HCT116 (cell line): ENCODE results near the gene CNN3. TPM values are rescaled to one million over a fixed set of nuclear protein-coding genes. Genes with fewer than 3 reads are reported as not detected.

ENCODE experiments used
- ATAC-seq: fragments of 200-7000 bp; cut with Tn5 transposase; 2 replicates; pipeline ENCODE4 v1.9.1; 2020; ENCODE audit warnings: mild to moderate bottlenecking, moderate library complexity
- BruUV-seq: library from RNA; stranded (reverse); fragments of 400-500 nt; replicated peaks from 2 replicates; lab custom pipeline; 2021; lab: Mats Ljungman, UMichigan
- CTCF ChIA-PET: fragments of 300-600 bp; sonication (Branson Sonifier 250); formaldehyde crosslinking; loops from one replicate; lab custom pipeline; 2021; ENCODE audit warnings: antibody characterized with exemption; lab: Charles Lee
- POLR2A ChIA-PET: fragments of 300-600, 350-600 bp; sonication (Branson Sonifier 250); formaldehyde crosslinking; loops from one replicate; lab custom pipeline; 2021; ENCODE audit warnings: antibody characterized with exemption; lab: Charles Lee
- RAD21 ChIA-PET, 2 experiments: fragments of 300-600 bp; sonication (Branson Sonifier 250); formaldehyde crosslinking; loops; one replicate each; lab custom pipeline; 2023; ENCODE audit warnings: low total read pairs in 2 of 2; ENCODE audit not compliant: uncharacterized antibody in 2 of 2, unreplicated experiment in 2 of 2, low non-redundant PET in 1 of 2; lab: Charles Lee
- DNase-seq: peaks from one replicate; pipeline ENCODE4 v3.0.0-alpha.2; 2010; ENCODE audit warnings: low read depth, low spot score
- H2AFZ ChIP-seq: fragments of 200-600 bp; shearing (Covaris generic), sonication (generic); 2 replicates; pipeline ENCODE4 v1.6.1; 2017; ENCODE audit warnings: low read depth, mixed run types, mixed read lengths, antibody characterized with exemption, low read length; ENCODE audit not compliant: poor library complexity, severe bottlenecking
- H3K27ac ChIP-seq: 2 replicates; pipeline ENCODE4 v1.5.1; 2012; ENCODE audit warnings: low read depth, low read length
- H3K27me3 ChIP-seq: fragments of 200-600 bp; sonication (generic); 2 replicates; pipeline ENCODE4 v1.6.1; 2016; ENCODE audit warnings: mixed run types, low read length, mixed read lengths; ENCODE audit not compliant: insufficient read depth
- H3K36me3 ChIP-seq, 2 experiments: fragments of 200-500 bp in 1 of 2; fragments of 200-600 bp in 1 of 2; sonication (Bioruptor generic) in 1 of 2; sonication (generic) in 1 of 2; 2 replicates each; pipeline versions ENCODE4 v1.5.1 to v1.6.1; 2014 to 2016; ENCODE audit warnings: low read length in 2 of 2, inconsistent platforms in 1 of 2, mixed read lengths in 1 of 2, mixed run types in 1 of 2; ENCODE audit not compliant: insufficient read depth in 2 of 2, control insufficient read depth in 1 of 2
- H3K4me1 ChIP-seq, 2 experiments: fragments of 200-600 bp in 1 of 2; sonication (generic) in 1 of 2; 2 replicates each; pipeline versions ENCODE4 v1.5.1 to v1.6.1; 2012 to 2017; ENCODE audit warnings: low read length in 2 of 2, inconsistent platforms in 1 of 2, mild to moderate bottlenecking in 1 of 2, mixed read lengths in 1 of 2, mixed run types in 1 of 2, moderate library complexity in 1 of 2; ENCODE audit not compliant: insufficient read depth in 2 of 2, control insufficient read depth in 1 of 2
- H3K4me2 ChIP-seq: fragments of 200-600 bp; sonication (generic); 2 replicates; pipeline ENCODE4 v1.6.1; 2017; ENCODE audit warnings: mixed run types, low read length, mixed read lengths
- H3K4me3 ChIP-seq, 2 experiments: fragments of 200-600 bp in 1 of 2; sonication (generic) in 1 of 2; replicated peaks in 1 of 2; 2 replicates each; pipeline ENCODE4 v1.5.1; 2011 to 2016; ENCODE audit warnings: low read length in 2 of 2, control low read depth in 1 of 2, low read depth in 1 of 2, mild to moderate bottlenecking in 1 of 2, mixed read lengths in 1 of 2, mixed run types in 1 of 2
- H3K79me2 ChIP-seq: fragments of 200-600 bp; sonication (generic); 2 replicates; pipeline ENCODE4 v1.6.1; 2017; ENCODE audit warnings: mild to moderate bottlenecking, mixed run types, low read length, moderate library complexity, mixed read lengths; ENCODE audit not compliant: insufficient read depth
- H3K9ac ChIP-seq: fragments of 200-600 bp; sonication (generic); 2 replicates; pipeline ENCODE4 v1.6.1; 2016; ENCODE audit warnings: low read length, mixed read lengths
- H3K9me2 ChIP-seq: fragments of 200-600 bp; sonication (generic), shearing (Covaris generic); 2 replicates; pipeline ENCODE4 v1.6.1; 2017; ENCODE audit warnings: mixed run types, mild to moderate bottlenecking, moderate library complexity; ENCODE audit not compliant: insufficient read depth
- H3K9me3 ChIP-seq, 2 experiments: fragments of 200-500 bp in 1 of 2; fragments of 200-600 bp in 1 of 2; sonication (Bioruptor generic) in 1 of 2; sonication (generic) in 1 of 2; 2 replicates each; pipeline ENCODE4 v1.6.1; 2014 to 2017; ENCODE audit warnings: low read length in 2 of 2, mixed read lengths in 2 of 2, inconsistent platforms in 1 of 2, low read depth in 1 of 2, mild to moderate bottlenecking in 1 of 2, mixed run types in 1 of 2, moderate library complexity in 1 of 2; ENCODE audit not compliant: control insufficient read depth in 1 of 2, insufficient read depth in 1 of 2
- H4K20me1 ChIP-seq: fragments of 200-600 bp; sonication (generic), shearing (Covaris generic); 2 replicates; pipeline ENCODE4 v1.6.1; 2017; ENCODE audit warnings: mixed run types, mild to moderate bottlenecking, moderate library complexity; ENCODE audit not compliant: insufficient read depth
- CBX3 ChIP-seq: IDR thresholded peaks from 2 replicates; pipeline ENCODE4 v1.6.1; 2012; ENCODE audit warnings: low read depth
- EGR1 ChIP-seq: IDR thresholded peaks from 2 replicates; pipeline ENCODE4 v1.6.1; 2012; ENCODE audit warnings: low read depth
- ELF1 ChIP-seq: IDR thresholded peaks from 2 replicates; pipeline ENCODE4 v1.6.1; 2012; ENCODE audit warnings: low read depth, borderline replicate concordance
- EZH2phosphoT487 ChIP-seq: fragments of 200-600 bp; IDR thresholded peaks from 2 replicates; pipeline ENCODE4 v1.6.1; 2018; ENCODE audit warnings: antibody characterized with exemption, borderline replicate concordance
- FOSL1 ChIP-seq: IDR thresholded peaks from 2 replicates; pipeline ENCODE4 v1.6.1; 2012; ENCODE audit warnings: low read depth
- JUND ChIP-seq: IDR thresholded peaks from 2 replicates; pipeline ENCODE4 v1.6.1; 2012
- POLR2A ChIP-seq: IDR thresholded peaks from 2 replicates; pipeline ENCODE4 v1.7.0; 2011; ENCODE audit warnings: borderline replicate concordance; ENCODE audit not compliant: insufficient read depth, insufficient read length; ENCODE audit errors: extremely low read depth
- RAD21 ChIP-seq: IDR thresholded peaks from 2 replicates; pipeline ENCODE4 v1.6.1; 2012; ENCODE audit warnings: low read depth, mild to moderate bottlenecking
- SP1 ChIP-seq: IDR thresholded peaks from 2 replicates; pipeline ENCODE4 v1.6.1; 2012; ENCODE audit warnings: low read depth
- SRF ChIP-seq: IDR thresholded peaks from 2 replicates; pipeline ENCODE4 v1.6.1; 2012; ENCODE audit warnings: low read depth
- TCF7L2 ChIP-seq: IDR thresholded peaks from 2 replicates; pipeline ENCODE4 v1.7.0; 2011; ENCODE audit warnings: borderline replicate concordance, inconsistent platforms; ENCODE audit not compliant: insufficient read depth, insufficient read length; ENCODE audit errors: extremely low read depth
- ZFX ChIP-seq: fragments of 450-650 bp; IDR thresholded peaks from 2 replicates; pipeline ENCODE4 v1.6.1; 2017
- ZNF274 ChIP-seq: fragments of 200-500 bp; sonication (Bioruptor generic); IDR thresholded peaks from 2 replicates; pipeline ENCODE4 v1.6.1; 2014; ENCODE audit warnings: mild to moderate bottlenecking, low read depth, low read length, inconsistent platforms
- intact Hi-C: fragments of 100-400 bp; cut with micrococcal nuclease; formaldehyde crosslinking; loops from 2 replicates; pipeline ENCODE4 v1.10.0; 2022
- total RNA-seq: library from RNA; stranded (reverse); gene quantifications from one replicate; pipeline ENCODE4 v1.2.1, GENCODE V29; 2021; ENCODE audit not compliant: unreplicated experiment
- TF ChIP-seq, protein P1 (sequence below): IDR thresholded peaks from 2 replicates; pipeline ENCODE4 v1.6.1; 2012
- TF ChIP-seq, protein P2 (sequence below): IDR thresholded peaks from 2 replicates; pipeline ENCODE4 v1.6.1; 2012
- TF ChIP-seq, protein P3 (sequence below), 3 experiments: fragments of 200-600 bp in 1 of 3; sonication (generic) in 1 of 3; IDR thresholded peaks in 2 of 3; conservative IDR thresholded peaks in 1 of 3; 2 replicates each; pipeline ENCODE4 v1.5.1; 2012 to 2017; ENCODE audit warnings: low read depth in 2 of 3, low read length in 2 of 3, antibody characterized with exemption in 1 of 3, borderline replicate concordance in 1 of 3, control low read depth in 1 of 3, mild to moderate bottlenecking in 1 of 3, mixed read lengths in 1 of 3, mixed run types in 1 of 3, moderate library complexity in 1 of 3; ENCODE audit not compliant: insufficient read depth in 1 of 3
- TF ChIP-seq, protein P4 (sequence below): IDR thresholded peaks from 2 replicates; pipeline ENCODE4 v1.6.1; 2012; ENCODE audit warnings: low read depth

CNN3 gene
- total RNA-seq, 1 experiment from 2014 or later = 109 TPM

DNA sequence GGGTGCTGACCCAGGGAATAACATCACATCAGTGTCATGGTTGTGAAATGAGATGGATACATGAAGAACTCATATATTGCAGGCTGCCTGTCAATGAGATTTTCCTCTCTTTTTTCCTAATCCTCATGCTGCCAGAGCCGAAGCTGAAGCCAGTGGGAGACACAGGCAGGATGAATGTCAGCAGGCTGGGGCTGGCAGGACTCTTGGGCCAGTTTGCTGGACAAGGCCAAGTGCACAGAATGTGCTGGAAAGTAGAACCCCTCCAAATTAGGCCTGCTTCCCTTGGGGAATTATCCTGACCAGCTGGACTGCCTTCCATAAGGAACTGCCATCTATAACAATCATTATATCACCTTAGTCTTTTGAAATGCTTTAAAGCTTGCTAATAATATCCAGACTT is 75.3 kb downstream of the CNN3 start:
- no peak for DNase-seq
- H4K20me1 ChIP-seq = no peaks in the 10 kb centered on the region
- RAD21 ChIA-PET = no interaction called here
- TF ChIP-seq ELF1 (no peak), POLR2A (no peak), JUND (no peak), EZH2phosphoT487 (no peak), RAD21 (no peak), SRF (no peak), EGR1 (no peak), TCF7L2 (no peak), FOSL1 (no peak), ZNF274 (no peak), SP1 (no peak), ZFX (no peak), CBX3 (no peak)
- TF ChIP-seq, protein P1, sequence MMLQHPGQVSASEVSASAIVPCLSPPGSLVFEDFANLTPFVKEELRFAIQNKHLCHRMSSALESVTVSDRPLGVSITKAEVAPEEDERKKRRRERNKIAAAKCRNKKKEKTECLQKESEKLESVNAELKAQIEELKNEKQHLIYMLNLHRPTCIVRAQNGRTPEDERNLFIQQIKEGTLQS = no peak
- TF ChIP-seq, protein P2, sequence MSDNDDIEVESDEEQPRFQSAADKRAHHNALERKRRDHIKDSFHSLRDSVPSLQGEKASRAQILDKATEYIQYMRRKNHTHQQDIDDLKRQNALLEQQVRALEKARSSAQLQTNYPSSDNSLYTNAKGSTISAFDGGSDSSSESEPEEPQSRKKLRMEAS = no peak
- TF ChIP-seq, protein P3, sequence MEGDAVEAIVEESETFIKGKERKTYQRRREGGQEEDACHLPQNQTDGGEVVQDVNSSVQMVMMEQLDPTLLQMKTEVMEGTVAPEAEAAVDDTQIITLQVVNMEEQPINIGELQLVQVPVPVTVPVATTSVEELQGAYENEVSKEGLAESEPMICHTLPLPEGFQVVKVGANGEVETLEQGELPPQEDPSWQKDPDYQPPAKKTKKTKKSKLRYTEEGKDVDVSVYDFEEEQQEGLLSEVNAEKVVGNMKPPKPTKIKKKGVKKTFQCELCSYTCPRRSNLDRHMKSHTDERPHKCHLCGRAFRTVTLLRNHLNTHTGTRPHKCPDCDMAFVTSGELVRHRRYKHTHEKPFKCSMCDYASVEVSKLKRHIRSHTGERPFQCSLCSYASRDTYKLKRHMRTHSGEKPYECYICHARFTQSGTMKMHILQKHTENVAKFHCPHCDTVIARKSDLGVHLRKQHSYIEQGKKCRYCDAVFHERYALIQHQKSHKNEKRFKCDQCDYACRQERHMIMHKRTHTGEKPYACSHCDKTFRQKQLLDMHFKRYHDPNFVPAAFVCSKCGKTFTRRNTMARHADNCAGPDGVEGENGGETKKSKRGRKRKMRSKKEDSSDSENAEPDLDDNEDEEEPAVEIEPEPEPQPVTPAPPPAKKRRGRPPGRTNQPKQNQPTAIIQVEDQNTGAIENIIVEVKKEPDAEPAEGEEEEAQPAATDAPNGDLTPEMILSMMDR (IDR thresholded peaks at IDR 0.05 in 2 of 3, conservative IDR thresholded peaks at IDR 0.05 in 1 of 3; ENCODE audit: borderline replicate concordance in 1 of 3, insufficient read depth in 1 of 3, low read depth in 2 of 3, low read length in 2 of 3) = no peak
- TF ChIP-seq, protein P4, sequence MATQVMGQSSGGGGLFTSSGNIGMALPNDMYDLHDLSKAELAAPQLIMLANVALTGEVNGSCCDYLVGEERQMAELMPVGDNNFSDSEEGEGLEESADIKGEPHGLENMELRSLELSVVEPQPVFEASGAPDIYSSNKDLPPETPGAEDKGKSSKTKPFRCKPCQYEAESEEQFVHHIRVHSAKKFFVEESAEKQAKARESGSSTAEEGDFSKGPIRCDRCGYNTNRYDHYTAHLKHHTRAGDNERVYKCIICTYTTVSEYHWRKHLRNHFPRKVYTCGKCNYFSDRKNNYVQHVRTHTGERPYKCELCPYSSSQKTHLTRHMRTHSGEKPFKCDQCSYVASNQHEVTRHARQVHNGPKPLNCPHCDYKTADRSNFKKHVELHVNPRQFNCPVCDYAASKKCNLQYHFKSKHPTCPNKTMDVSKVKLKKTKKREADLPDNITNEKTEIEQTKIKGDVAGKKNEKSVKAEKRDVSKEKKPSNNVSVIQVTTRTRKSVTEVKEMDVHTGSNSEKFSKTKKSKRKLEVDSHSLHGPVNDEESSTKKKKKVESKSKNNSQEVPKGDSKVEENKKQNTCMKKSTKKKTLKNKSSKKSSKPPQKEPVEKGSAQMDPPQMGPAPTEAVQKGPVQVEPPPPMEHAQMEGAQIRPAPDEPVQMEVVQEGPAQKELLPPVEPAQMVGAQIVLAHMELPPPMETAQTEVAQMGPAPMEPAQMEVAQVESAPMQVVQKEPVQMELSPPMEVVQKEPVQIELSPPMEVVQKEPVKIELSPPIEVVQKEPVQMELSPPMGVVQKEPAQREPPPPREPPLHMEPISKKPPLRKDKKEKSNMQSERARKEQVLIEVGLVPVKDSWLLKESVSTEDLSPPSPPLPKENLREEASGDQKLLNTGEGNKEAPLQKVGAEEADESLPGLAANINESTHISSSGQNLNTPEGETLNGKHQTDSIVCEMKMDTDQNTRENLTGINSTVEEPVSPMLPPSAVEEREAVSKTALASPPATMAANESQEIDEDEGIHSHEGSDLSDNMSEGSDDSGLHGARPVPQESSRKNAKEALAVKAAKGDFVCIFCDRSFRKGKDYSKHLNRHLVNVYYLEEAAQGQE = no peak
- TF ChIP-seq, all 23 proteins: peak for 0
- no peaks in the 10 kb centered on the region for H3K9me2 ChIP-seq
- no peaks in the 10 kb centered on the region for H3K79me2 ChIP-seq
- H3K27ac ChIP-seq = no peak overlapping the region
- no peaks in the 10 kb centered on the region for H3K27me3 ChIP-seq
- intact Hi-C loops = no loop called here
- H3K4me3 ChIP-seq = no peak overlapping the region
- ATAC-seq = no peak
- H3K9me3 ChIP-seq = no peaks in the 10 kb centered on the region
- H3K4me1 ChIP-seq = peaks cover 13 to 25% of the 10 kb centered on the region in 2 experiments
- H3K36me3 ChIP-seq = no peaks in the 10 kb centered on the region
- no peak overlapping the region for H3K4me2 ChIP-seq
- BruUV-seq = no TSS peak
- no peak overlapping the region for H2AFZ ChIP-seq
- CTCF ChIA-PET = interaction anchor here (1.4 to 7.0 kb wide), 2 partner anchors 189 to 192 kb away, joined by 5 to 190 read pairs (median 7); no protein-coding TSS in a partner anchor
- POLR2A ChIA-PET = no interaction called here
- H3K9ac ChIP-seq = no peak overlapping the region
